Adrenal gland (tissue), 12 donors: ENCODE measurements around the gene ATP2B3. TPM values are rescaled to one million over a fixed set of nuclear protein-coding genes. Genes with fewer than 3 reads are reported as not detected.

Source experiments
- DNase-seq, 7 donors: peaks; one replicate each; pipeline ENCODE4 v3.0.0-alpha.2; 2019 to 2020
- H3K27ac ChIP-seq, 5 donors: fragments of 200-600 bp; sonication (generic) in 4 of 5; 1 replicate in 3 of 5; 2 replicates in 2 of 5; pipeline versions ENCODE4 v1.5.1 to v1.8.0; 2016 to 2020; ENCODE audit warnings: mild to moderate bottlenecking in 1 of 5
- H3K27me3 ChIP-seq: fragments of 200-600 bp; 2 replicates; pipeline ENCODE4 v1.8.0; 2021
- H3K36me3 ChIP-seq, 2 donors: fragments of 200-600 bp; replicated peaks in 1 of 2; 1 replicate in 1 of 2; 2 replicates in 1 of 2; pipeline versions ENCODE4 v1.5.1 to v1.8.0; 2018 to 2022
- H3K4me1 ChIP-seq, 2 donors: fragments of 200-600 bp; replicated peaks in 1 of 2; 1 replicate in 1 of 2; 2 replicates in 1 of 2; pipeline versions ENCODE4 v1.5.1 to v1.8.0; 2018 to 2021
- H3K4me3 ChIP-seq, 4 donors: fragments of 200-600 bp; sonication (generic) in 3 of 4; one replicate each; pipeline ENCODE4 v1.5.1; 2016 to 2018
- H3K9me3 ChIP-seq, 3 donors: fragments of 200-600 bp; sonication (generic) in 1 of 3; replicated peaks in 1 of 3; 1 replicate in 2 of 3; 2 replicates in 1 of 3; pipeline versions ENCODE4 v1.5.1 to v1.8.0; 2016 to 2021
- POLR2A ChIP-seq, 2 donors: fragments of 450-650 bp; IDR thresholded peaks; one replicate each; pipeline ENCODE4 v1.6.1; 2017; ENCODE audit warnings: antibody characterized with exemption in 2 of 2, mild to moderate bottlenecking in 2 of 2, moderate library complexity in 1 of 2
- WGBS, 4 donors: extraction: QIAGEN DNeasy Blood & Tissue Kit in 2 of 4; methylation state at CpG; one replicate each; pipeline versions ENCODE4 v1.1.5 to v1.1.7; 2013 to 2017; 5-methylcytosine and 5-hydroxymethylcytosine counted together
- intact Hi-C, 2 donors: fragments of 100-400 bp; cut with DNase I; formaldehyde crosslinking; loops; one replicate each; pipeline versions ENCODE4 v1.14.1 to v1.15.0; 2022 to 2023
- polyA plus RNA-seq, 3 donors: library from polyadenylated mRNA; stranded (reverse); fragments of 200-250 nt in 2 of 3; fragments of 350-450 nt in 1 of 3; fragmentation: Illumina TruSeq in 1 of 3; extraction: RNeasy Lipid Tissue Mini Kit (QIAGEN cat#74804) in 1 of 3; gene quantifications; one replicate each; pipeline ENCODE4 v1.2.3, GENCODE V29; 2013 to 2014
- total RNA-seq, 9 donors: library from RNA; depleted of rRNA in 4 of 9; stranded (reverse); fragments of >200 nt in 4 of 9; fragments of 120-200 nt in 1 of 9; fragmentation: NEBNext Ultra II Directional in 1 of 9; extraction: Animal tissue kit (Norgen Biotek cat#: 25700) in 1 of 9; gene quantifications; one replicate each; pipeline versions ENCODE4 v1.1.0 to v1.2.4, GENCODE V29; 2013 to 2023
- TF ChIP-seq, protein P1 (sequence below), 6 experiments: fragments of 450-650 bp in 4 of 6; fragments of 200-600 bp in 2 of 6; sonication (generic) in 1 of 6; IDR thresholded peaks; 1 replicate in 5 of 6; 2 replicates in 1 of 6; pipeline versions ENCODE4 v1.5.1 to v1.8.0; 2016 to 2021; ENCODE audit warnings: antibody characterized with exemption in 6 of 6, mild to moderate bottlenecking in 2 of 6, moderate library complexity in 1 of 6
- donor health status: healthy with polysubstance abuse.
- donor health status: Bipolar disorder and iron deficiency.
- donor health status: DM: yes; HTN: yes; CAD: no.
- donor health status: DM: no; HTN: no; CAD: no.
- donor health status: DM: no; HTN: no; CAD: no.
- donor health status: DM: yes; HTN: yes; CAD: no.

ATP2B3 gene
- total and polyA plus RNA-seq, 12 donors, result 1.1 to 46.4 (median 15.4) TPM

DNA sequence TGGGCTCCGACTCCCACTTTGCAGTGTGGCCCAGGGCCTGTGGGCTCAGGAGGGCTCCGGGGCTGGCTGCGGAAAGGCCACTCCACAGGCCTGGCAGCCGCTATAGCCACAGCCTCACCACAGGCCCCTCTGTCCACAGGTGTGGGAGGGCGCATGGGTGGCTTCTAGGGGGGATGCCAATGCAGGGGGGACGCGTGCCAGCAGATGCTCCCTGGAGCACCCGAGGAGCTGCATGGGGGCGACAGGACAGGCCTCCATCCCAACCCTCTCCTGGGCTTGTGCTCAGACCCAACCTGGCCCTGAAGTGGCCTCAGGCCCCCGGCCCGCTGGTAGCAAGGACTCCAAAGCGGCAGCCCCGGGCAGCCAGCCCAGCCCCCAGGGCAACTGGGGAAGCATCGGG, 14.6 kb upstream of the ATP2B3 start:
- TF ChIP-seq, protein P1, sequence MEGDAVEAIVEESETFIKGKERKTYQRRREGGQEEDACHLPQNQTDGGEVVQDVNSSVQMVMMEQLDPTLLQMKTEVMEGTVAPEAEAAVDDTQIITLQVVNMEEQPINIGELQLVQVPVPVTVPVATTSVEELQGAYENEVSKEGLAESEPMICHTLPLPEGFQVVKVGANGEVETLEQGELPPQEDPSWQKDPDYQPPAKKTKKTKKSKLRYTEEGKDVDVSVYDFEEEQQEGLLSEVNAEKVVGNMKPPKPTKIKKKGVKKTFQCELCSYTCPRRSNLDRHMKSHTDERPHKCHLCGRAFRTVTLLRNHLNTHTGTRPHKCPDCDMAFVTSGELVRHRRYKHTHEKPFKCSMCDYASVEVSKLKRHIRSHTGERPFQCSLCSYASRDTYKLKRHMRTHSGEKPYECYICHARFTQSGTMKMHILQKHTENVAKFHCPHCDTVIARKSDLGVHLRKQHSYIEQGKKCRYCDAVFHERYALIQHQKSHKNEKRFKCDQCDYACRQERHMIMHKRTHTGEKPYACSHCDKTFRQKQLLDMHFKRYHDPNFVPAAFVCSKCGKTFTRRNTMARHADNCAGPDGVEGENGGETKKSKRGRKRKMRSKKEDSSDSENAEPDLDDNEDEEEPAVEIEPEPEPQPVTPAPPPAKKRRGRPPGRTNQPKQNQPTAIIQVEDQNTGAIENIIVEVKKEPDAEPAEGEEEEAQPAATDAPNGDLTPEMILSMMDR (IDR thresholded peaks at IDR 0.05), result no peak
- TF ChIP-seq POLR2A (IDR thresholded peaks at IDR 0.05), result no peak
- Histone ChIP-seq H3K27ac (no peak overlapping the region), H3K36me3 (no peaks in the 10 kb centered on the region), H3K9me3 (no peaks in the 10 kb centered on the region), H3K27me3 (peaks cover 9% of the 10 kb centered on the region), H3K4me1 (no peaks in the 10 kb centered on the region), H3K4me3 (no peak overlapping the region)
- DNase-seq, result no peak
- WGBS, 4 donors, result 81 to 86% methylated on average over 13 to 14 of the region's 14 CpGs; no CpG with 5 or more reads in 2 of the 4 donors
- intact Hi-C loops, result no loop called here

DNA sequence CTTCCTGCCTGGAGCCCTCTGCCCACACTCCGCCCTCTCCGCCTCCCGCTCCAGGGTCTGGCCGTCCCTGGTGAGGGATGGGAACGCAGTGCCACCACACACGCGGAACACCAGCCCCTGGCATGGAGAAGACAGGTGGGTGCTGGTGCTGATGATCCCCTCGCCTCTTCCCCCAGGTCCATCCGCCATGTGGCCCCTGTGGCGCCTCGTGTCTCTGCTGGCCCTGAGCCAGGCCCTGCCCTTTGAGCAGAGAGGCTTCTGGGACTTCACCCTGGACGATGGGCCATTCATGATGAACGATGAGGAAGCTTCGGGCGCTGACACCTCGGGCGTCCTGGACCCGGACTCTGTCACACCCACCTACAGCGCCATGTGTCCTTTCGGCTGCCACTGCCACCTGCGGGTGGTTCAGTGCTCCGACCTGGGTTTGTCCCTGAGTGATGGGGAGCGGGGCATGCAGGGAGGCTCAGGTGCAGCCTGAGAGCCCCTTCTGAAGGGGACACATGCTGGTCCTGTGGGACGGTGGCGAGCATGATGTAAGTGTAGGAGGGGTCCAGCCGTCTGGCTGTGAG, 12.9 kb upstream of the ATP2B3 start:
- TF ChIP-seq POLR2A (IDR thresholded peaks at IDR 0.05), result no peak
- TF ChIP-seq, protein P1 (IDR thresholded peaks at IDR 0.05), result no peak
- no peak for DNase-seq
- WGBS, 4 donors, result 78 to 87% (median 81%) methylated on average over 8 to 26 of the region's 26 CpGs
- Histone ChIP-seq H3K36me3 (no peaks in the 10 kb centered on the region), H3K27me3 (peaks cover 9% of the 10 kb centered on the region), H3K4me3 (no peak overlapping the region), H3K27ac (no peak overlapping the region), H3K4me1 (no peaks in the 10 kb centered on the region), H3K9me3 (no peaks in the 10 kb centered on the region)
- intact Hi-C loops, result loop anchor here in 1 of 2 donors (5.0 kb wide), 1 partner anchor 42 kb away; no protein-coding TSS in a partner anchor

DNA sequence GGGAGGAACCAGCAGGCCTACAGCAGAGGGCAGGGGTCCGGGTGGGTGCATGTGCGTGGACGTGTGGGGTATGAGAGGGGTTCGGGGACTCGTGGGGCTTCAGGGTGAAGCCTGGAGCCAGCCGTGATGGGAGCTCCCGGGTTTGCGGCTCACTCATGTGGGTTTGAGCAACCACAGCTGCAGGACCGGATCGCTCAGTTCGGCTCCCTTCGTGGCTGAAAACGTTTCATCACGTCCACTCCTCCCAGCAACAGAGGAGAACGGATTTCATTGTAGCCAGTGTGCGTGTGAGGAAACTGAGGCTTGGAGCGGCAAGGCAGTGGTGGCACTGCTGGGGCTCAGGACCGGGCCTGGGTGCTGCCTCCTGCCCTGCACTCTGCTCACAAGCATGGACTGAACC, 12.1 kb upstream of the ATP2B3 start:
- WGBS, 4 donors, result 70 to 82% (median 75%) methylated on average over 14 to 18 of the region's 18 CpGs
- no peak overlapping the region for H3K4me3 ChIP-seq
- H3K36me3 ChIP-seq, result no peaks in the 10 kb centered on the region
- TF ChIP-seq, protein P1 (IDR thresholded peaks at IDR 0.05), result no peak
- no peak for TF ChIP-seq POLR2A (IDR thresholded peaks at IDR 0.05)
- no peak overlapping the region for H3K27ac ChIP-seq
- H3K27me3 ChIP-seq, result peaks cover 9% of the 10 kb centered on the region
- H3K4me1 ChIP-seq, result no peaks in the 10 kb centered on the region
- intact Hi-C loops, result loop anchor here in 1 of 2 donors (5.0 kb wide), 1 partner anchor 43 kb away; no protein-coding TSS in a partner anchor
- no peak for DNase-seq
- no peaks in the 10 kb centered on the region for H3K9me3 ChIP-seq

DNA sequence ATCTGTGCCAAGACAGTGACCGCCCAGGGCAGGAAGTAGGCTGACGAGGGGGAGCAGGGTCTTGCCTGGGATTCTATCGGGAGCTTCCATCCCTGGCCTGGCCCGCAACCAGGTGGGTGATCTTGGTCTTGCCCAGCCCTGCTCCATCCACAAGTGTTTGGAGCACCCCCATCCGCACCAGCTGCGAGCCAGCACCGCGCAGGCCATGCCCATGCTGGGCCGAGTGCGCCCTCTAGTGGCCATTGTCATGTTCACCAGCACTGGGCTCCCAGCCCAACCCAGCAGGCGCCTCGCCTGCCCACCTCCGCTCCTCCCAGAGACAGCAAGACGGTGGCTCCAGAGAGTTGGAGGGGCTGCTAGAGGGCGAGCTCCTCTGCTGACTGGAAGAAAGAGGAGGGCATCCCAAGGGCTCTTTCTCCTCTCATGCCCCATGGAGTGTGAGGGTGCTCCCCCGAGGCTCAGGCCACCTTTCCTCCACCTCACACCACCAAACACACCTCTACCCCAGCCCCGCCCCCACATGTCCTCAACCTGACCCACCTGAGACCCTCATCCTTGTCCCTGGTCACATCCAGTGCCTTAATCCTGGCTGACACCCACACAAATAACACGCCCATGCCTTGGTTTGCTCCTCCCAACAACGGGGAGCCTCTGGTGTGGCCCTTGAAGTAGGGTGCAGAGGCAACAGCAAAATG, 9.8 kb upstream of the ATP2B3 start:
- Histone ChIP-seq H3K4me1 (no peaks in the 10 kb centered on the region), H3K27ac (no peak overlapping the region), H3K36me3 (no peaks in the 10 kb centered on the region), H3K4me3 (no peak overlapping the region), H3K27me3 (peaks cover 9% of the 10 kb centered on the region), H3K9me3 (no peaks in the 10 kb centered on the region)
- intact Hi-C loops, result loop anchor here in 1 of 2 donors (5.0 kb wide), 1 partner anchor 45 kb away; no protein-coding TSS in a partner anchor
- 20 to 41% (median 30%) methylated on average over 5 to 18 of the region's 19 CpGs for WGBS, 4 donors
- TF ChIP-seq POLR2A (IDR thresholded peaks at IDR 0.05), result no peak
- TF ChIP-seq, protein P1 (IDR thresholded peaks at IDR 0.05), result peak; percentile 75 to 93 (median 86)
- peak; percentile 78 to 90 (median 83) for DNase-seq
